ENCODE results near the gene PCED1B. TPM values are rescaled to one million over a fixed set of nuclear protein-coding genes. Genes with fewer than 3 reads are reported as not detected.
"Not testable (repeated sequence)": the region's sequence is repeated elsewhere in the genome, so short reads cannot be mapped to it uniquely, and the experiment has no call there.

PCED1B gene
- total RNA-seq, 2 donors from 2014 or later, result 2.5 to 7.0 TPM

GRCh38 chr12:47114481-47114892, 35.1 kb downstream of the PCED1B start:
- WGBS, 2 experiments (ENCODE audit: insufficient coverage in 1 of 2, insufficient read length in 1 of 2), result 83 to 85% methylated on average over 3 to 5 of the region's 5 CpGs
- H3K9me3 ChIP-seq (ENCODE audit: control insufficient read depth, low read length), result no peaks in the 10 kb centered on the region
- Mint-ChIP-seq H3K27ac (no peak overlapping the region), H3K4me3 (no peak overlapping the region), H3K4me1 (peaks cover 5% of the 10 kb centered on the region), H3K27me3 (ENCODE audit: insufficient read depth) (no peaks in the 10 kb centered on the region), H3K36me3 (ENCODE audit: low read depth) (no peaks in the 10 kb centered on the region), H3K9me3 (peaks cover 4% of the 10 kb centered on the region)
- H3K4me3 ChIP-seq (ENCODE audit: low read length), result no peak overlapping the region
- H3K4me1 ChIP-seq (ENCODE audit: control insufficient read depth, insufficient read depth, low read length), result no peaks in the 10 kb centered on the region
- no peak overlapping the region for H3K9ac ChIP-seq (ENCODE audit: extremely low read depth, low read length, poor library complexity, severe bottlenecking)
- no peak overlapping the region for H3K27ac ChIP-seq (ENCODE audit: low read depth, low read length)
- no peaks in the 10 kb centered on the region for H3K36me3 ChIP-seq (ENCODE audit: control insufficient read depth, insufficient read depth, low read length)
- TF ChIP-seq, protein P1, sequence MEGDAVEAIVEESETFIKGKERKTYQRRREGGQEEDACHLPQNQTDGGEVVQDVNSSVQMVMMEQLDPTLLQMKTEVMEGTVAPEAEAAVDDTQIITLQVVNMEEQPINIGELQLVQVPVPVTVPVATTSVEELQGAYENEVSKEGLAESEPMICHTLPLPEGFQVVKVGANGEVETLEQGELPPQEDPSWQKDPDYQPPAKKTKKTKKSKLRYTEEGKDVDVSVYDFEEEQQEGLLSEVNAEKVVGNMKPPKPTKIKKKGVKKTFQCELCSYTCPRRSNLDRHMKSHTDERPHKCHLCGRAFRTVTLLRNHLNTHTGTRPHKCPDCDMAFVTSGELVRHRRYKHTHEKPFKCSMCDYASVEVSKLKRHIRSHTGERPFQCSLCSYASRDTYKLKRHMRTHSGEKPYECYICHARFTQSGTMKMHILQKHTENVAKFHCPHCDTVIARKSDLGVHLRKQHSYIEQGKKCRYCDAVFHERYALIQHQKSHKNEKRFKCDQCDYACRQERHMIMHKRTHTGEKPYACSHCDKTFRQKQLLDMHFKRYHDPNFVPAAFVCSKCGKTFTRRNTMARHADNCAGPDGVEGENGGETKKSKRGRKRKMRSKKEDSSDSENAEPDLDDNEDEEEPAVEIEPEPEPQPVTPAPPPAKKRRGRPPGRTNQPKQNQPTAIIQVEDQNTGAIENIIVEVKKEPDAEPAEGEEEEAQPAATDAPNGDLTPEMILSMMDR (conservative IDR thresholded peaks at IDR 0.05), result no peak
- H3K27me3 ChIP-seq (ENCODE audit: control insufficient read depth, insufficient read depth, low read length, poor library complexity, severe bottlenecking), result no peaks in the 10 kb centered on the region
- no peak for DNase-seq

DNA sequence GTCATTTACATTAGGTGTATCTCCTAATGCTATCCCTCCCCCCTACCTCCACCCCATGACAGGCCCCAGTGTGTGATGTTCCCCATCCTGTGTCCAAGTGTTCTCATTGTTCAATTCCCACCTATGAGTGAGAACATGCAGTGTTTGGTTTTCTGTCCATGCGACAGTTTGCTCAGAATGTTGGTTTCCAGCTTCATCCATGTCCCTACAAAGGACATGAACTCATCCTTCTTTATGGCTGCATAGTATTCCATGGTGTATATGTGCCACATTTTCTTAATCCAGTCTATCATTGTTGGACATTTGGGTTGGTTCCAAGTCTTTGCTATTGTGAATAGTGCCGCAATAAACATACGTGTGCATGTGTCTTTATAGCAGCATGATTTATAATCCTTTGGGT, 37.9 kb downstream of the PCED1B start:
- not testable (repeated sequence) for H3K4me1 ChIP-seq (ENCODE audit: control insufficient read depth, insufficient read depth, low read length); DNase-seq; H3K27me3 Mint-ChIP-seq (ENCODE audit: insufficient read depth); H3K36me3 Mint-ChIP-seq (ENCODE audit: low read depth); H3K4me1 Mint-ChIP-seq; H3K9ac ChIP-seq (ENCODE audit: extremely low read depth, low read length, poor library complexity, severe bottlenecking); H3K27me3 ChIP-seq (ENCODE audit: control insufficient read depth, insufficient read depth, low read length, poor library complexity, severe bottlenecking); H3K36me3 ChIP-seq (ENCODE audit: control insufficient read depth, insufficient read depth, low read length); H3K27ac ChIP-seq (ENCODE audit: low read depth, low read length); H3K9me3 ChIP-seq (ENCODE audit: control insufficient read depth, low read length); H3K27ac Mint-ChIP-seq; H3K4me3 ChIP-seq (ENCODE audit: low read length); H3K4me3 Mint-ChIP-seq; H3K9me3 Mint-ChIP-seq
- WGBS, 2 experiments (ENCODE audit: insufficient coverage in 1 of 2, insufficient read length in 1 of 2), result 78 to 100% methylated on average over 1 of the region's 3 CpGs

GRCh38 chr12:47120736-47121135, 41.3 kb downstream of the PCED1B start:
- no peak overlapping the region for H3K27ac Mint-ChIP-seq
- TF ChIP-seq, protein P1 (conservative IDR thresholded peaks at IDR 0.05), result no peak
- H3K27me3 Mint-ChIP-seq (ENCODE audit: insufficient read depth), result no peaks in the 10 kb centered on the region
- Histone ChIP-seq H3K4me3 (ENCODE audit: low read length) (no peak overlapping the region), H3K27me3 (ENCODE audit: control insufficient read depth, insufficient read depth, low read length, poor library complexity, severe bottlenecking) (no peaks in the 10 kb centered on the region), H3K9ac (ENCODE audit: extremely low read depth, low read length, poor library complexity, severe bottlenecking) (no peak overlapping the region), H3K9me3 (ENCODE audit: control insufficient read depth, low read length) (no peaks in the 10 kb centered on the region), H3K4me1 (ENCODE audit: control insufficient read depth, insufficient read depth, low read length) (no peaks in the 10 kb centered on the region), H3K27ac (ENCODE audit: low read depth, low read length) (no peak overlapping the region), H3K36me3 (ENCODE audit: control insufficient read depth, insufficient read depth, low read length) (no peaks in the 10 kb centered on the region)
- H3K4me3 Mint-ChIP-seq, result no peak overlapping the region
- peaks cover 4% of the 10 kb centered on the region for H3K9me3 Mint-ChIP-seq
- no peaks in the 10 kb centered on the region for H3K36me3 Mint-ChIP-seq (ENCODE audit: low read depth)
- DNase-seq, result no peak
- no peaks in the 10 kb centered on the region for H3K4me1 Mint-ChIP-seq
- WGBS, 2 experiments (ENCODE audit: insufficient coverage in 1 of 2, insufficient read length in 1 of 2), result 94 to 96% methylated on average over 2 to 3 of the region's 3 CpGs

- Mint-ChIP-seq H3K27ac (no peak overlapping the region), H3K9me3 (peaks cover 4% of the 10 kb centered on the region), H3K27me3 (ENCODE audit: insufficient read depth) (no peaks in the 10 kb centered on the region), H3K36me3 (ENCODE audit: low read depth) (no peaks in the 10 kb centered on the region), H3K4me3 (no peak overlapping the region), H3K4me1 (no peaks in the 10 kb centered on the region)
- WGBS, 2 experiments (ENCODE audit: insufficient coverage in 1 of 2, insufficient read length in 1 of 2), result 99 to 100% methylated on average over 4 of the region's 5 CpGs
- TF ChIP-seq, protein P1 (conservative IDR thresholded peaks at IDR 0.05), result no peak
- Histone ChIP-seq H3K4me1 (ENCODE audit: control insufficient read depth, insufficient read depth, low read length) (no peaks in the 10 kb centered on the region), H3K4me3 (ENCODE audit: low read length) (no peak overlapping the region), H3K27ac (ENCODE audit: low read depth, low read length) (no peak overlapping the region), H3K9me3 (ENCODE audit: control insufficient read depth, low read length) (no peaks in the 10 kb centered on the region), H3K9ac (ENCODE audit: extremely low read depth, low read length, poor library complexity, severe bottlenecking) (no peak overlapping the region), H3K36me3 (ENCODE audit: control insufficient read depth, insufficient read depth, low read length) (no peaks in the 10 kb centered on the region), H3K27me3 (ENCODE audit: control insufficient read depth, insufficient read depth, low read length, poor library complexity, severe bottlenecking) (no peaks in the 10 kb centered on the region)
- DNase-seq, result no peak
Measured at GRCh38 chr12:47121146-47121545, 41.7 kb downstream of the PCED1B start.

All from endodermal cell (in vitro differentiated cells).